Fibroblast of lung (primary cell): ENCODE measurements around the gene CATSPER4. TPM values are rescaled to one million over a fixed set of nuclear protein-coding genes. Genes with fewer than 3 reads are reported as not detected.

Source experiments
- DNase-seq, 2 donors: peaks; one replicate each; pipeline versions ENCODE4 v3.0.0 to v3.0.0-alpha.2; 2010; ENCODE audit warnings: low read depth in 2 of 2
- H2AFZ ChIP-seq: 2 replicates; pipeline ENCODE4 v1.5.1; 2012; ENCODE audit warnings: low read length, control low read depth, inconsistent platforms
- H3K27ac ChIP-seq: 2 replicates; pipeline ENCODE4 v1.5.1; 2011; ENCODE audit warnings: low read length, control low read depth; ENCODE audit not compliant: insufficient read depth
- H3K27me3 ChIP-seq: 2 replicates; pipeline ENCODE4 v1.5.1; 2011; ENCODE audit warnings: mild to moderate bottlenecking, low read length; ENCODE audit not compliant: control insufficient read depth, insufficient read depth
- H3K36me3 ChIP-seq: 2 replicates; pipeline ENCODE4 v1.5.1; 2011; ENCODE audit warnings: low read length; ENCODE audit not compliant: control insufficient read depth, insufficient read depth
- H3K4me1 ChIP-seq: 2 replicates; pipeline ENCODE4 v1.5.1; 2011; ENCODE audit warnings: low read length; ENCODE audit not compliant: control insufficient read depth, insufficient read depth; ENCODE audit errors: extremely low read depth
- H3K4me2 ChIP-seq: 2 replicates; pipeline ENCODE4 v1.5.1; 2011; ENCODE audit warnings: low read length, control low read depth; ENCODE audit not compliant: insufficient read depth; ENCODE audit errors: extremely low read depth
- H3K4me3 ChIP-seq, 4 experiments: fragments of 200-600 bp in 1 of 4; sonication (generic) in 1 of 4; replicated peaks in 1 of 4; 2 replicates each; pipeline ENCODE4 v1.5.1; 2011 to 2016; ENCODE audit warnings: low read length in 4 of 4, low read depth in 3 of 4, mild to moderate bottlenecking in 3 of 4, control low read depth in 2 of 4, inconsistent platforms in 1 of 4, mixed read lengths in 1 of 4; ENCODE audit not compliant: insufficient read depth in 1 of 4; ENCODE audit errors: control extremely low read depth in 1 of 4
- H3K79me2 ChIP-seq: 2 replicates; pipeline ENCODE4 v1.5.1; 2012; ENCODE audit warnings: mild to moderate bottlenecking, low read length, inconsistent platforms; ENCODE audit not compliant: control insufficient read depth, insufficient read depth
- H3K9ac ChIP-seq: 2 replicates; pipeline ENCODE4 v1.5.1; 2011; ENCODE audit warnings: mild to moderate bottlenecking, low read length, control low read depth; ENCODE audit not compliant: insufficient read depth
- H3K9me3 ChIP-seq: 2 replicates; pipeline ENCODE4 v1.5.1; 2012; ENCODE audit warnings: low read depth, low read length; ENCODE audit not compliant: control insufficient read depth, insufficient read depth
- H4K20me1 ChIP-seq: 2 replicates; pipeline ENCODE4 v1.5.1; 2011; ENCODE audit warnings: low read length; ENCODE audit not compliant: control insufficient read depth, insufficient read depth; ENCODE audit errors: extremely low read depth
- CTCF ChIP-seq, 2 donors: IDR thresholded peaks in 1 of 2; conservative IDR thresholded peaks in 1 of 2; 1 replicate in 1 of 2; 2 replicates in 1 of 2; pipeline ENCODE4 v1.5.1; 2011 to 2012; ENCODE audit warnings: low read length in 2 of 2, control low read depth in 1 of 2, inconsistent platforms in 1 of 2, low read depth in 1 of 2, mild to moderate bottlenecking in 1 of 2
- EZH2 ChIP-seq: IDR thresholded peaks from 2 replicates; pipeline ENCODE4 v1.5.1; 2012; ENCODE audit warnings: low read length, control low read depth, mild to moderate bottlenecking; ENCODE audit errors: missing control alignments
- polyA plus RNA-seq, 2 donors: library from polyadenylated mRNA; depleted of rRNA in 1 of 2; stranded (reverse) in 1 of 2; unstranded in 1 of 2; fragments of >200 nt; gene quantifications; 2 replicates each; pipeline ENCODE4 v1.2.1, GENCODE V29; 2011 to 2012; ENCODE audit warnings: missing spikeins in 1 of 2
- total RNA-seq: library from RNA; depleted of rRNA; stranded (reverse); fragments of >200 nt; gene quantifications from 2 replicates; pipeline ENCODE4 v1.2.1, GENCODE V29; 2014

CATSPER4 gene
- total and polyA plus RNA-seq, 2 donors (not counting 1 experiment from before 2014, with no cell fraction given) = not detected

- Histone ChIP-seq H3K9ac (no peak overlapping the region), H3K4me2 (no peak overlapping the region), H3K27ac (no peak overlapping the region), H3K4me1 (no peaks in the 10 kb centered on the region), H3K9me3 (no peaks in the 10 kb centered on the region), H3K27me3 (peaks cover 3% of the 10 kb centered on the region), H3K4me3 (no peak overlapping the region), H3K79me2 (no peaks in the 10 kb centered on the region), H3K36me3 (no peaks in the 10 kb centered on the region), H2AFZ (no peak overlapping the region), H4K20me1 (no peaks in the 10 kb centered on the region)
- no peak for DNase-seq
- TF ChIP-seq CTCF (conservative IDR thresholded peaks at IDR 0.05 in 1 of 2, IDR thresholded peaks at IDR 0.05 in 1 of 2; ENCODE audit: low read depth in 1 of 2, low read length in 2 of 2) (no peak), EZH2 (no peak)
Measured at GRCh38 chr1:26180010-26180506, 10.3 kb upstream of the CATSPER4 start.

DNA sequence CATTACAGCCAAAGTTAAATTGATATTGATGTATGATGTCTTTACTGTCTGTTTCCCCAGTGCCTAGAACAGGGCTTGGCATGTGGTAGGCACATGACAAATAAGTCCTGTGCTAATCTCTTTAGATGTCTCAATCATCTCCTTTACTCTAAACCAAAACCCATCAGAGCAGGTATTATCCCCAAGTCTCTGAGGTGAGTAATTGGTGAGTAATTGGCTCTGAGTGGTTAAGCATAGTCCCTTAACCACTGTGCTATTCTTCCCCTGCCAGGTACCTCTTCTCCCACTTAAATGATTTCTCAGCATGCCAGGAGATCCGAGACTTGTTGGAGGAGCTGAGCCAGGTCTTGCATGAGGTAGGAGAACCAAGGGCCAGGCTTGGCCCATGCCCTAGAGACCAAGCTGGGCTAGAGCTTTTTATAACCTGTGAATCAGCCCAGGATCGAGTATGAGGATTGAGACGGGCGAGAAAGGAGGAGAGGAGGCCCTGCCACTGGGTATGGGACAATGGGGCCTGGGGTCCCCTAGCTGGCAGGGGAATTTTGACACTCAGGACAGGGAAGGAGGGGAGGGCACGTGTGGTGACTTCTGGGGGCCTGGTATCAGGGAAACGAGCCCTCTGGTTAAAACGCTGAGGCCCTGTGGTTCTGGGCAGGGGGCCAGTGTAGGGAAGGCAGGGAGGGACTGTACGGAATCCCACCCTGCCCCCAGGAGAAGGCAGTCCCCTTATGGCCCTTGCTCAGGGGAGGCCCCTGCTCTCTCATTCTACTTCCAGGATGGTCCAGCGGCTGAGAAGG is 8.6 kb upstream of the CATSPER4 start:
- no peaks in the 10 kb centered on the region for H4K20me1 ChIP-seq

DNA sequence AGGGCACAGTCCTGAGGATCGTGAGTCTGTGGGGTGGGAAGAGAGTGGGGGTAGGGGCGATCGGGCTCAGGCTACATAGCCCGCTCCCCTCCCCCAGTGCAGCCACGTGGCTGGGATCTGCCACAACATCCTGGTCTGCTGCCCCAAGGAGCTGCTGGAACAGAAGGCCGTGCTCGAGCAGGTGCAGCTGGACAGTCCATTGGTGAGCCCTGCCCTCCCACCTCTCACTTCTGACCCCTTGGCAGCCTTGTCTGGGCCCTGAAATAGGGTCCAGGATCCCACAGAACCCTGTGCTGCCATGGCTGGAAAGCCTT is 8.1 kb upstream of the CATSPER4 start:
- no peak overlapping the region for H3K4me3 ChIP-seq
- TF ChIP-seq CTCF (conservative IDR thresholded peaks at IDR 0.05 in 1 of 2, IDR thresholded peaks at IDR 0.05 in 1 of 2; ENCODE audit: low read depth in 1 of 2, low read length in 2 of 2) (no peak), EZH2 (no peak)
- H3K27me3 ChIP-seq = peaks cover 6% of the 10 kb centered on the region
- no peak overlapping the region for H3K9ac ChIP-seq
- no peaks in the 10 kb centered on the region for H3K79me2 ChIP-seq
- no peaks in the 10 kb centered on the region for H3K4me1 ChIP-seq
- no peaks in the 10 kb centered on the region for H4K20me1 ChIP-seq
- DNase-seq = no peak
- no peaks in the 10 kb centered on the region for H3K36me3 ChIP-seq
- no peak overlapping the region for H2AFZ ChIP-seq
- H3K27ac ChIP-seq = no peak overlapping the region
- H3K4me2 ChIP-seq = no peak overlapping the region
- H3K9me3 ChIP-seq = no peaks in the 10 kb centered on the region

More for the DNA sequence above, 8.6 kb upstream of the CATSPER4 start:
- no peak overlapping the region for H3K4me3 ChIP-seq
- DNase-seq = peak in 1 of 2 donors; percentile 48
- no peak overlapping the region for H2AFZ ChIP-seq
- H3K36me3 ChIP-seq = no peaks in the 10 kb centered on the region
- no peak overlapping the region for H3K27ac ChIP-seq
- peaks cover 3% of the 10 kb centered on the region for H3K27me3 ChIP-seq
- no peak overlapping the region for H3K9ac ChIP-seq
- H3K79me2 ChIP-seq = no peaks in the 10 kb centered on the region
- H3K4me2 ChIP-seq = no peak overlapping the region
- H3K9me3 ChIP-seq = no peaks in the 10 kb centered on the region
- H3K4me1 ChIP-seq = no peaks in the 10 kb centered on the region
- TF ChIP-seq EZH2 (no peak), CTCF (conservative IDR thresholded peaks at IDR 0.05 in 1 of 2, IDR thresholded peaks at IDR 0.05 in 1 of 2; ENCODE audit: low read depth in 1 of 2, low read length in 2 of 2) (no peak)
